Spleen (tissue), 11 donors: ENCODE results near the gene TIRAP. TPM values are rescaled to one million over a fixed set of nuclear protein-coding genes. Genes with fewer than 3 reads are reported as not detected.

ENCODE experiments used
- DNase-seq: peaks from one replicate; pipeline ENCODE4 v3.0.0-alpha.2; 2020
- H3K27ac ChIP-seq, 8 donors: fragments of 200-600 bp; sonication (generic) in 7 of 8; 1 replicate in 4 of 8; 2 replicates in 4 of 8; pipeline versions ENCODE4 v1.5.0 to v1.8.0; 2016 to 2021; ENCODE audit warnings: inconsistent platforms in 4 of 8, mild to moderate bottlenecking in 4 of 8, moderate library complexity in 1 of 8
- H3K27me3 ChIP-seq, 7 donors: fragments of 200-600 bp; sonication (generic) in 6 of 7; replicated peaks in 1 of 7; 1 replicate in 4 of 7; 2 replicates in 3 of 7; pipeline versions ENCODE4 v1.5.0 to v1.8.0; 2016 to 2021; ENCODE audit warnings: inconsistent platforms in 3 of 7, mild to moderate bottlenecking in 1 of 7
- H3K36me3 ChIP-seq, 6 donors: fragments of 200-600 bp; sonication (generic) in 5 of 6; 1 replicate in 4 of 6; 2 replicates in 2 of 6; pipeline versions ENCODE4 v1.5.0 to v1.8.0; 2016 to 2021; ENCODE audit warnings: inconsistent platforms in 2 of 6
- H3K4me1 ChIP-seq, 6 donors: fragments of 200-600 bp; sonication (generic) in 5 of 6; 1 replicate in 3 of 6; 2 replicates in 3 of 6; pipeline versions ENCODE4 v1.5.0 to v1.8.0; 2016 to 2021; ENCODE audit warnings: inconsistent platforms in 3 of 6
- H3K4me3 ChIP-seq, 8 donors: fragments of 200-600 bp; sonication (generic) in 7 of 8; 1 replicate in 4 of 8; 2 replicates in 4 of 8; pipeline versions ENCODE4 v1.5.0 to v1.8.0; 2016 to 2021; ENCODE audit warnings: inconsistent platforms in 4 of 8, mild to moderate bottlenecking in 4 of 8, moderate library complexity in 2 of 8
- H3K9me3 ChIP-seq, 8 donors: fragments of 200-600 bp; sonication (generic) in 7 of 8; 1 replicate in 4 of 8; 2 replicates in 4 of 8; pipeline versions ENCODE4 v1.5.0 to v1.8.0; 2016 to 2021; ENCODE audit warnings: inconsistent platforms in 4 of 8
- CTCF ChIP-seq, 11 experiments: fragments of 200-600 bp in 7 of 11; fragments of 450-650 bp in 4 of 11; sonication (generic) in 4 of 11; IDR thresholded peaks in 8 of 11; conservative IDR thresholded peaks in 3 of 11; 1 replicate in 7 of 11; 2 replicates in 4 of 11; pipeline versions ENCODE4 v1.4.0 to v1.8.0; 2016 to 2021; ENCODE audit warnings: antibody characterized with exemption in 11 of 11, inconsistent platforms in 4 of 11, mild to moderate bottlenecking in 1 of 11
- POLR2A ChIP-seq, 3 donors: fragments of 450-650 bp; IDR thresholded peaks; one replicate each; pipeline ENCODE4 v1.5.1; 2017; ENCODE audit warnings: antibody characterized with exemption in 3 of 3, mild to moderate bottlenecking in 1 of 3
- POLR2AphosphoS5 ChIP-seq, 3 donors: sonication (generic); formaldehyde crosslinking; IDR thresholded peaks; one replicate each; pipeline ENCODE4 v1.5.1; 2017; ENCODE audit warnings: antibody characterized with exemption in 3 of 3
- WGBS, 5 donors: extraction: QIAGEN DNeasy Blood & Tissue Kit in 3 of 5; methylation state at CpG; one replicate each; pipeline versions ENCODE4 v1.1.5 to v1.1.7; 2013 to 2018; 5-methylcytosine and 5-hydroxymethylcytosine counted together
- intact Hi-C: fragments of 100-400 bp; cut with DNase I; formaldehyde crosslinking; loops from one replicate; pipeline ENCODE4 v1.15.0; 2023; ENCODE audit warnings: low total_unique reads
- polyA plus RNA-seq, 3 donors: library from polyadenylated mRNA; stranded (reverse); fragments of 200-250 nt; gene quantifications; one replicate each; pipeline ENCODE4 v1.2.1, GENCODE V29; 2013
- total RNA-seq, 7 donors: library from RNA; depleted of rRNA in 3 of 7; stranded (reverse); fragments of >200 nt in 3 of 7; fragmentation: NEBNext Ultra II Directional in 4 of 7; extraction: Animal tissue kit (Norgen Biotek cat#: 25700) in 4 of 7; gene quantifications; one replicate each; pipeline versions ENCODE4 v1.1.0 to v1.2.1, GENCODE V29; 2016 to 2021
- donor health status: healthy with polysubstance abuse.
- donor health status: DM: no; HTN: no; CAD: no; lungs with moderate emphysema.
- donor health status: DM: no; HTN: no; CAD: no.
- donor health status: Bipolar disorder and iron deficiency.
- donor health status: healthy.
- donor health status: DM: no; HTN: no; CAD: no.
- donor health status: DM: yes; HTN: yes; CAD: no.

Gene TIRAP
- total and polyA plus RNA-seq, 10 donors: 2.6 to 23.5 (median 17.1) TPM

GRCh38 chr11:126277780-126278179 is 5.1 kb upstream of the TIRAP start:
- no peak for DNase-seq
- intact Hi-C loops: no loop called here
- Histone ChIP-seq H3K4me3 (no peak overlapping the region), H3K4me1 (peaks cover 19 to 32% (median 27%) of the 10 kb centered on the region in 6 donors), H3K9me3 (no peaks in the 10 kb centered on the region), H3K36me3 (peaks cover 0 to 57% (median 35%) of the 10 kb centered on the region in 6 donors), H3K27ac (no peak overlapping the region), H3K27me3 (no peaks in the 10 kb centered on the region)
- 88 to 97% (median 96%) methylated on average over 4 of the region's 4 CpGs for WGBS, 5 donors
- TF ChIP-seq CTCF (IDR thresholded peaks at IDR 0.05 in 8 of 11, conservative IDR thresholded peaks at IDR 0.05 in 3 of 11) (no peak), POLR2A (IDR thresholded peaks at IDR 0.05) (no peak), POLR2AphosphoS5 (IDR thresholded peaks at IDR 0.05) (peak in 1 of 3 donors; percentile 22)

- no peak for DNase-seq
- no peaks in the 10 kb centered on the region for H3K27me3 ChIP-seq
- H3K36me3 ChIP-seq: peaks cover 0 to 43% (median 22%) of the 10 kb centered on the region in 6 donors
- no peaks in the 10 kb centered on the region for H3K9me3 ChIP-seq
- intact Hi-C loops: no loop called here
- no peak for TF ChIP-seq POLR2A (IDR thresholded peaks at IDR 0.05)
- TF ChIP-seq CTCF (IDR thresholded peaks at IDR 0.05 in 8 of 11, conservative IDR thresholded peaks at IDR 0.05 in 3 of 11): no peak
- no peak for TF ChIP-seq POLR2AphosphoS5 (IDR thresholded peaks at IDR 0.05)
- 73 to 91% (median 86%) methylated on average over 5 to 8 of the region's 8 CpGs for WGBS, 5 donors
- peak overlapping the region in 2 of 8 donors; percentile 99 for H3K27ac ChIP-seq
- no peak overlapping the region for H3K4me3 ChIP-seq
- H3K4me1 ChIP-seq: peaks cover 20 to 43% (median 35%) of the 10 kb centered on the region in 6 donors
Measured at GRCh38 chr11:126279191-126279590, 3.7 kb upstream of the TIRAP start.

GRCh38 chr11:126280595-126280994 is 2.3 kb upstream of the TIRAP start:
- no peaks in the 10 kb centered on the region for H3K27me3 ChIP-seq
- 19 to 36% (median 25%) methylated on average over 5 of the region's 5 CpGs for WGBS, 5 donors
- H3K27ac ChIP-seq: peak overlapping the region; percentile 37 to 99 (median 96)
- peaks cover 25 to 57% (median 49%) of the 10 kb centered on the region in 6 donors for H3K4me1 ChIP-seq
- H3K9me3 ChIP-seq: no peaks in the 10 kb centered on the region
- TF ChIP-seq CTCF (IDR thresholded peaks at IDR 0.05 in 8 of 11, conservative IDR thresholded peaks at IDR 0.05 in 3 of 11) (no peak), POLR2A (IDR thresholded peaks at IDR 0.05) (no peak), POLR2AphosphoS5 (IDR thresholded peaks at IDR 0.05) (peak in 2 of 3 donors; percentile 56 to 67)
- intact Hi-C loops: no loop called here
- DNase-seq: no peak
- peak overlapping the region in 1 of 8 donors; percentile 28 for H3K4me3 ChIP-seq
- H3K36me3 ChIP-seq: peaks cover 0 to 29% (median 12%) of the 10 kb centered on the region in 6 donors

GRCh38 chr11:126281245-126281644 is 1.6 kb upstream of the TIRAP start:
- no peak for TF ChIP-seq POLR2AphosphoS5 (IDR thresholded peaks at IDR 0.05)
- no peak for TF ChIP-seq POLR2A (IDR thresholded peaks at IDR 0.05)
- no peak for TF ChIP-seq CTCF (IDR thresholded peaks at IDR 0.05 in 8 of 11, conservative IDR thresholded peaks at IDR 0.05 in 3 of 11)
- Histone ChIP-seq H3K9me3 (no peaks in the 10 kb centered on the region), H3K27me3 (no peaks in the 10 kb centered on the region), H3K36me3 (peaks cover 0 to 23% (median 10%) of the 10 kb centered on the region in 6 donors), H3K4me1 (peaks cover 25 to 64% (median 50%) of the 10 kb centered on the region in 6 donors), H3K27ac (peak overlapping the region; percentile 37 to 99 (median 96)), H3K4me3 (peak overlapping the region in 1 of 8 donors; percentile 28)
- WGBS, 5 donors: 65 to 79% (median 77%) methylated on average over 6 of the region's 6 CpGs
- no peak for DNase-seq
- intact Hi-C loops: no loop called here
